T-helper 17 cell (primary cell): ENCODE results near the gene IGDCC3. TPM values are rescaled to one million over a fixed set of nuclear protein-coding genes. Genes with fewer than 3 reads are reported as not detected.

Experiments
- ATAC-seq: fragments of 150-1000 bp; cut with Tn5 transposase; 2 replicates; pipeline ENCODE4 v1.10.0; 2021; ENCODE audit warnings: mild to moderate bottlenecking, moderate library complexity
- DNase-seq, 3 donors: peaks; one replicate each; pipeline versions ENCODE4 v3.0.0 to v3.0.0-alpha.2; 2020 to 2021
- H3K9me3 ChIP-seq: one replicate; pipeline ENCODE4 v1.7.0; 2013; ENCODE audit warnings: low read length, mild to moderate bottlenecking; ENCODE audit not compliant: control insufficient read depth, poor library complexity, severe bottlenecking
- H3K27ac Mint-ChIP-seq: one replicate; pipeline ENCODE4 v1.8.0; 2022; ENCODE audit warnings: mild to moderate bottlenecking, moderate library complexity, mixed read lengths
- H3K27me3 Mint-ChIP-seq: one replicate; pipeline ENCODE4 v1.8.0; 2022; ENCODE audit warnings: mixed read lengths
- H3K36me3 Mint-ChIP-seq: one replicate; pipeline ENCODE4 v1.8.0; 2022; ENCODE audit warnings: low read depth, mixed read lengths
- H3K4me1 Mint-ChIP-seq: one replicate; pipeline ENCODE4 v1.8.0; 2022; ENCODE audit warnings: mild to moderate bottlenecking, mixed read lengths
- H3K4me3 Mint-ChIP-seq: one replicate; pipeline ENCODE4 v1.8.0; 2022; ENCODE audit warnings: mild to moderate bottlenecking, moderate library complexity, mixed read lengths
- total RNA-seq, 4 donors: library from RNA in 2 of 4; stranded (reverse) in 2 of 4; gene quantifications; one replicate each; pipeline ENCODE4 v1.2.3 and lab custom pipeline; 2022 to 2026

IGDCC3 gene
- total RNA-seq, 2 donors from 2014 or later: not detected

DNA sequence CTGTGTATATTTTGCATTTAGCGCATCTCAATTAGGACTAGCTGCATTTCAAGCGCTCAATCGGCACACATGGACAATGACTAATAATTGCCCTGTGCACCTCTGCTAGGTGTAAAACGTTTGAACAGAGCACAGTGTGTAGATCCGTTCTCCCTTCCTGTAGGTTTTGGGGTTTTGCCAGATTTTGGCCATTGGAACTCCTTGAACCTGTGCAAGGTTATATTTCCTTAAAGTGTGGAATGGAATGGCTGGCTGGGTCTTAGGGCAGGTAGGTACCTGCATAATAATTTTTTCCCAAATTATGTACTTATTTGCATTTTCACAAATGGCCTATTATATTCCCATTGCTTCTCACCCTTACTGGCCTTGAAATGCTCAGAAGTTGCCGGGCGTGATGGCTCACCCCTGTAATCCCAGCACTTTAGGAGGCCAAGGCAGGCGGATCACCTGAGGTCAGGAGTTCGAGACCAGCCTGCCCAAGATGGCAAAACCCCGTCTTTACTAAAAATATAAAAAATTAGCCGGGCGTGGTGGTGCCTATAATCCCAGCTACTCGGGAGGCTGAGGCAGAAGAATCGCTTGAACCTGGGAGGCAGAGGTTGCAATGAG, 72.5 kb downstream of the IGDCC3 start:
- no peaks in the 10 kb centered on the region for H3K27me3 Mint-ChIP-seq
- no peaks in the 10 kb centered on the region for H3K36me3 Mint-ChIP-seq
- no peak for ATAC-seq
- H3K27ac Mint-ChIP-seq: peak overlapping the region; percentile 99
- DNase-seq: no peak
- no peaks in the 10 kb centered on the region for H3K9me3 ChIP-seq
- peak overlapping the region; percentile 95 for H3K4me3 Mint-ChIP-seq
- peaks cover 20% of the 10 kb centered on the region for H3K4me1 Mint-ChIP-seq

DNA sequence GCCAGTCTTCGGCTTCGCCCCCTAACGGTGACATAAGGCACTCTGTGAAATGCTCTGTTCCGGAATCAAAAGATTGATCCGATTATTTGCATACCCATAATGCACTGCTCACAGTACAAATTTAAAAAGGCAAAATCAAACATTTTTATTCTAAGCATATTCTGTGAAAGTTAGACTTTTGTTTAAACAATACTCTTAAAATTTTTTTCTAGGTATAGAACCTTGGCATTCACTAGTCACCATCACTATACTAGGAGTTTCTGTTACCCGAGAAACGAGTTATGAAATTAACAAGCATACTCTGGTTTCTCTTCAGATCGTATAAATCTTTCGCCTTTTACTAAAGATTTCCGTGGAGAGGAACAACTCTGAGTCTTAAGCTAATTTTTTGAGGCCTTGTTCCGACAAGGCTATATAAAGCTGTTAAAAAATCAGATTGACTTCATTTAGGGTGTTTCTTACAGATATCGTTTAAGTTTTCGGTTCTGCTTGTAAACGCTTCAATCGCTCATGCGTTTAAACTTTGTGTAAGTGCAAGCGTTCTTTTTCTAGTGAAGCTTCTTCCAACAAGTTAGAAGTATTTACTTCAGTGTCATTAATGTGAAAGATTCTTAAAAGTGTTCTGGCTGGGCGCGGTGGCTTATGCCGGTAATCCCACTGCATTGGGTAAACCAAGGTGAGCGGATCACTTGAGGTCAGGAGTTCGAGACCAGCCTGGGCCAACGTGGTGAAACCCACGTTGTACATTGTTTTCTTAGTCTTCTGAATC, 73.2 kb downstream of the IGDCC3 start, which contains the start of gene RNU5B-1:
TSS of gene RNU5B-1 (plus strand) at position 297 of the 769 bp plus-strand sequence.
- peaks cover 21% of the 10 kb centered on the region for H3K4me1 Mint-ChIP-seq
- H3K27ac Mint-ChIP-seq: peak within 1 kb of the TSS; percentile 99
- peak; percentile 83 for ATAC-seq

DNA sequence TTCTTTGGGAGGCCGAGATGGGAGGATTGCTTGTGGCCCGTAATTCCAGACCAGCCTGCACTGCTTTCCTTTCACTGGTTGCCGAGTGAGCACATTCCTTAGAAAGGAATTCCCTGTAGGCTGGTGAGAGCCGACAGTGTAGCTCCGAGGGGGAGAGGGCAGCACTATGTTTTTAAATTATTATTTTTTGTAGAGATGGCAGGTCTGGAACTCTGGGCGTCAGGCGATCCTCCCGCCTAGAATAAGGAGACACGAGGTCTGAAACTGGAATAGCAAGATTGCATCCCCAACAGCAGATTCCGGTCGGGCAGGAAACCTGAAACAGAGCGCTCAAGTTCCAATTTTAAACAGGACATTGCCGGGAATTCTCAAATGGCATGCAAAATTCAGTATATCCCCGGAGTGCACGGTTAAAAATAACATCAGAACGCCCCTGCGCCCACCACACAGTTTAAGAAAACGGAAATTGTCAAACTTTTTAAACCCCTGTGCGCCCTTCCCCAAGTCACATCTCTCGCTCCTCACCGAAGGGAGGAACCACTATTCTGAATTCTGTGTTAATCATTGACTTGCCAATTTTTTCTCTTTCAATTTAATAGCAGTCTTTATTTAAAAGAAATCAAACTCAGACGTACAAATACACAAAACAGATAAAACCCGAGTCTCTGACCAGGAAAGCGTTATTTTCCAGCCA, 74.0 kb downstream of the IGDCC3 start:
- H3K36me3 Mint-ChIP-seq: no peaks in the 10 kb centered on the region
- DNase-seq (no peak), ATAC-seq (peak; percentile 3)
- peak overlapping the region; percentile 99 for H3K27ac Mint-ChIP-seq
- H3K4me1 Mint-ChIP-seq: peaks cover 21% of the 10 kb centered on the region
- no peaks in the 10 kb centered on the region for H3K9me3 ChIP-seq
- peak overlapping the region; percentile 95 for H3K4me3 Mint-ChIP-seq
- H3K27me3 Mint-ChIP-seq: no peaks in the 10 kb centered on the region

More for the DNA sequence above, 73.2 kb downstream of the IGDCC3 start, which contains the start of gene RNU5B-1:
- peak; percentile 44 to 58 (median 56) for DNase-seq
- H3K9me3 ChIP-seq: no peaks in the 10 kb centered on the region
- no peaks in the 10 kb centered on the region for H3K27me3 Mint-ChIP-seq
- H3K36me3 Mint-ChIP-seq: no peaks in the 10 kb centered on the region
- peak within 1 kb of the TSS; percentile 95 for H3K4me3 Mint-ChIP-seq

DNA sequence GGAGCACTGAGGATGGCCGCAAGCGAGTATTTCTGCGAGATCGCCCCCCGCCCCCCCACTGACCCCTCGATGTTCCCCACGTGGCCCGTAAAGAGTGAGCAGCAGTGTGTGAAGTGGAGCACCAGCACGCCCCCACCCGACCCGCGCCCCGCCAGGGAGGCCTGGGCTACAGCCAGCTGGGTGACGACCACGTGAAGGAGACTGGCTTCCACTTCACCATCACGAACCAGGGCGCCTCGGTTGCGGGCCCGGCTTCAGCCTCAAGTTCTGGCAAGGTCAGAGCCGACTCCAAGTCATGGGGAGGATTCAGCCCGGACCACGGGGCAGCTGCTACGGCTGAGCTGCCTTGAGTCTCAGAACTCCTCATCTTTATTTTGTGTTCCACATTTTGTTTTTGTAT, 75.7 kb downstream of the IGDCC3 start:
- Mint-ChIP-seq H3K4me3 (no peak overlapping the region), H3K36me3 (no peaks in the 10 kb centered on the region), H3K27ac (no peak overlapping the region), H3K27me3 (no peaks in the 10 kb centered on the region), H3K4me1 (peaks cover 29% of the 10 kb centered on the region)
- ATAC-seq: no peak
- no peaks in the 10 kb centered on the region for H3K9me3 ChIP-seq
- no peak for DNase-seq

DNA sequence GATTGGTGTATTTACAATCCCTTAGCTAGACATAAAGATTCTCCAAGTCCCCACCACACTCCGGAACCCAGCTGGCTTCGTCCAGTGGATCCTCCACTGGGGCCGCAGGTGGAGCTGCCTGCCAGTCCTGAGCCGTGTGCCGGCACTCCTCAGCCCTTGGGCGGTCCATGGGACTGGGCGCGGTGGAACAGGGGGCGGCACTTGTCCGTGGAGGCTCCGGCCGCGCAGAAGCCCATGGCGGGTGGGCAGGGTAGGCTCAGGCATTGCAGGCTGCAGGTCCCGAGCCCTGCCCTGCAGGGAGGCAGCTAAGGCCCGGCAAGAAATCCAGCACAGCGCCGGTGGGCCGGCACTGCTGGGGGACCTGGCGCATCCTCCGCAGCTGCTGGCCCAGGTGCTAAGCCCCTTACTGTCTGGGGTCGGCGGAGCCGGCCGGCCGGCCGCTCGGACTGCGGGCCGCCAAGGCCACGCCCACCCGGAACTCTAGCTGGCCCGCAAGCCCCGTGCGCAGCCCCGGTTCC, 76.8 kb downstream of the IGDCC3 start:
- ATAC-seq (no peak), DNase-seq (no peak)
- no peak overlapping the region for H3K4me3 Mint-ChIP-seq
- peak overlapping the region; percentile 96 for H3K27ac Mint-ChIP-seq
- no peaks in the 10 kb centered on the region for H3K9me3 ChIP-seq
- peaks cover 31% of the 10 kb centered on the region for H3K4me1 Mint-ChIP-seq
- H3K27me3 Mint-ChIP-seq: no peaks in the 10 kb centered on the region
- H3K36me3 Mint-ChIP-seq: no peaks in the 10 kb centered on the region

DNA sequence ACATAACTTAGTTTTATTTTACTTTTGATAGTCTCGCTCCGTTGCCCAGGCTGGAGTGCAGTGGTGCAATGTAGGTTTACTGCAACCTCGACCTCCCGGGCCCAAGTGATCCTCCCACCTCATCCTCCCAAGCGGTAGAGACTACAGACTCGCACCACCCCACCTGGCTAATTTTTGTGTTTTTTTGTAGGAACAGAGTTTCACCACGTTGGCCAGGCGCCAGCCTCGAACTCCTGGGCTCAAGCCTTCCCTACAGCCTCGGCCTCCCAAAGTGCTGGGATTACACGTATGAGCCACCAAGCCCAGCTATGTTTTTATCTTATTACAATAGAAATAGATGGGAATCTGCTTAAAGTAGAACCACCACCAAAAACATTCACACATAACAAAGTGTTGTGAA, 79.1 kb downstream of the IGDCC3 start:
- ATAC-seq: no peak
- Mint-ChIP-seq H3K27ac (peak overlapping the region; percentile 96), H3K27me3 (no peaks in the 10 kb centered on the region), H3K36me3 (no peaks in the 10 kb centered on the region), H3K4me1 (peaks cover 22% of the 10 kb centered on the region), H3K4me3 (peak overlapping the region; percentile 73)
- H3K9me3 ChIP-seq: no peaks in the 10 kb centered on the region
- no peak for DNase-seq

DNA sequence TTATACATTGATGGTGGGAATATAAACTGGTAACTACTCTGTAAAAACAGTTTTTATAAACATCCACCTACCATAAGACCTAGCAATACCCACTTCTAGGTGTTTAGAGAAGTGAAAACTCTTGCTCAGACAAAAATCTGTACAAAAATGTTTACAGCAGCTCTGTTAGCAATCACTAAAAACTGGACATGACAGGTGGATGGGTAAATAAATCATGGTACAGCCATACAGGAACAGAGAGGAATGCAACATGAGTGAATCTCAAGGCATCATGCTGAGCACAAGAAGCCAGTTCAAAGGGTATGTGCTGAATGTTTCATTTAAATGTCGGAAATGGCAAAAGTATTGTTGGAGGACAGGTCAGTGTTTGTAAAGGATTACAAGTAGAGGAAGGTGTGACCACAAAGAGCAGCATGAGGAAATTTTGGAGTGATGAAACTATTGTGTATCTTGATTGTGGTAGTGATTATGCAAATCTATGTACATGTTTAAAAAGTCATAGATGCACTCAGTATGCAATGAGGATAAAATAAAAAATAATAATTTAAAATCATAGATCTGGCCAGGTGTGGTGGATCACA, 84.8 kb downstream of the IGDCC3 start:
- peak overlapping the region; percentile 8 for H3K27ac Mint-ChIP-seq

DNA sequence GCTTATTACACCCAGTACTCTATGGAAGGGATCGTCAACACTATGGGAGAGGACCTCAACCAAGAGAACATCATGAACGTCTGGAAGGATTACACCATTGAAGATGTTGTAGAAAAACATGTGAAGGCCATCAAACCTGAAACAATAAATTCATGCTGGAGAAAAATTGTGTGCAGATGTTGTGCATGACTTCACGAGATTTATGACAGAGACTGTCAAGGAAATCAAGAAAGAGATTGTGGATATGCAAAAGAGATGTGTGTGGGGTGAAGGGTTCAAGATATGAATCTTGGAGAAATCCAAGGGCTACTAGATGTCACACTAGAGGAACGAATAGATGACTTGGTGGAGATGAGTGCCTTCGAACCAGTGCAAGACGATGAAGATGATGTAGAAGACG, 87.6 kb downstream of the IGDCC3 start:
- no peak for DNase-seq
- ATAC-seq: no peak
- no peaks in the 10 kb centered on the region for H3K27me3 Mint-ChIP-seq
- H3K4me1 Mint-ChIP-seq: peaks cover 23% of the 10 kb centered on the region
- no peaks in the 10 kb centered on the region for H3K36me3 Mint-ChIP-seq
- H3K9me3 ChIP-seq: no peaks in the 10 kb centered on the region
- H3K27ac Mint-ChIP-seq: no peak overlapping the region
- H3K4me3 Mint-ChIP-seq: no peak overlapping the region

More for the DNA sequence above, 84.8 kb downstream of the IGDCC3 start:
- H3K36me3 Mint-ChIP-seq: no peaks in the 10 kb centered on the region
- H3K4me1 Mint-ChIP-seq: peaks cover 23% of the 10 kb centered on the region
- no peak for DNase-seq
- no peak overlapping the region for H3K4me3 Mint-ChIP-seq
- H3K9me3 ChIP-seq: no peaks in the 10 kb centered on the region
- no peak for ATAC-seq
- H3K27me3 Mint-ChIP-seq: no peaks in the 10 kb centered on the region

DNA sequence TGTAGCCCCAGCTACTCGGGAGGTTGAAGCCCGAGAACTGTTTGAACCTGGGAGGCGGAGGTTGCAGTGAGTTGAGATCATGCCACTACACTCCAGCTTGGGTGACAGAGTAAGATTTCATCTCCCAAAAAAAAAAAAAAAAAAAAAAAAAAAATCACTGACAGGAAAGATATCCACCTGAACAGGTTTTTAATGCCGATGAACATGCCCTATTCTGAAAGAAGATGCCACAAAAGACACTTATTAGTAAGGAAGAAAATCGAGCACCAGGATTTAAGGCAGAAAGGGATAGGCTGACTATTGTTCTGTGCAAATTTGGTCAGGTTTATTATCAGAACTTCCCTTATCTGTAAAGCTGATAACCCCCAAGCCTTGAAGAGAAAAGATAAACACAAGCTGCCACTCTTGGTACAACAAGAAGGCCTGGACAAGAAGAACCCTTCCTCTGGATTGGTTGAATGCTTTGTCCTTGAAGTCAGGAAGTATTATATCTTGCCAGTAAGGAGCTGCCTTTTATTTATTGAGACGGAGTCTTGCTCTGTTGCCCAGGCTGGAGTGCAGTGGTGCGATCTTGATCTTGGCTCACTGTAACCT, 88.4 kb downstream of the IGDCC3 start:
- ATAC-seq (no peak), DNase-seq (no peak)
- Mint-ChIP-seq H3K4me1 (peaks cover 24% of the 10 kb centered on the region), H3K36me3 (no peaks in the 10 kb centered on the region), H3K27ac (no peak overlapping the region), H3K4me3 (no peak overlapping the region), H3K27me3 (no peaks in the 10 kb centered on the region)
- H3K9me3 ChIP-seq: no peaks in the 10 kb centered on the region

DNA sequence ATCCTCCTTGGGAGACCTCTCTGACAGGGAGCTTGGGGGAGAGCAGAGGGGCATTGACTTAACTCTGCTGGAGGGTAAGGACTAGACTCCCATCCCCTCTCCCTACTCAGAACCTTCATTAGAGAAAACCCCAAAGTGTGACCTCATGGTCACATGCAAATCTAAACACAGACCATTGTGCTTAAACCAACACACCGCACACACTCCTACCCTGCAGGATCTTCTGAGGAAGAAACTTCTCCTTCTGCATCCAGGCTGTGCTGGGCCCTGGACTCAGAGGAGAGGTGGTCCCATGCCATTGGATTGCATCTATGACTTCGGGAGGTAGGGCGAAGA, 90.3 kb downstream of the IGDCC3 start:
- peaks cover 25% of the 10 kb centered on the region for H3K4me1 Mint-ChIP-seq
- DNase-seq (no peak), ATAC-seq (no peak)
- peaks cover 4% of the 10 kb centered on the region for H3K36me3 Mint-ChIP-seq
- H3K4me3 Mint-ChIP-seq: peak overlapping the region; percentile 87
- H3K27me3 Mint-ChIP-seq: no peaks in the 10 kb centered on the region
- H3K9me3 ChIP-seq: no peaks in the 10 kb centered on the region
- H3K27ac Mint-ChIP-seq: peak overlapping the region; percentile 91

DNA sequence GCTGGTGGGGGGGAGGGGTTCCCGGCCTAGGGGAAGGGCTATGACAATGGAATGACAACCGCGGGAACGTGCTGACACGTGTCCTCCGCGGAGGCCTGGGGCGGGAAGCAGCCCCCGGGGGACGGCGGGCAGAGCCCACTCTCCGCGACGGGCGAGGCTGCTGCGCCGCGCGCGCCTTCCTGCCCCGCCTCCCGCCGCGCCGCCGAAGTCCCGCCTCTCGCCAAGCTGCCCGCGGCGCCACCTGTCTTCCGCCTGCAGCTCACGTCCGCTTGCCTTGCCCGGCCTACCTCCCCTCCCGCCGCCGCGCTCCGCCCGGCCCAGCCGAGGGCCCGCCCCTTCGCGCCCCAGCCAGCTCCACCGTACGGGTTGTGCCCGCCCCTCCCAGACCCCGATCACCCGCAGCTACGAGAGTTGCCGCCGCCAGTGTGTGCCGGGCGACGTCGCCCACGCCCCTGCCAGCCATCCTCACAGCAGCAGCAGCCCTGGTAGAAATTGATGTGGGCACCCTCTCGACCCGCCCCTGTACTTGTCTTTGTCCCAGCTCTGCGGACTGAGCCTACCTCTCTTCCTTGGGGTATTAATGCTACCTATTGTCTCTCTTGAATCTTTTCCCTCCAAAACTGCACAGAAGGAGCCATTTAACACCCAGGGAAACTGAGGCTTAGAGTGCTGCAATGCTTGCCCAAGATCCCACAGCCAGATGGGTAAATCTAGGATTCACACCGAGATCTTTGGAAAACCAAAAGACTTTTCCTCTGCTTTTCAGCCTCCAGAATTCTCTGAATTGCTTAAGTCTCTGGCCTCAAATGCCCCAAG, 90.9 kb downstream of the IGDCC3 start, which contains the start of gene PARP16:
TSS of gene PARP16 (minus strand) at position 180 of the 816 bp plus-strand sequence. CDS start 457 bp downstream, outside the sequence.
- Mint-ChIP-seq H3K4me3 (peak within 1 kb of the TSS; percentile 87), H3K4me1 (peaks cover 28% of the 10 kb centered on the region), H3K27me3 (no peaks in the 10 kb centered on the region), H3K27ac (peak within 1 kb of the TSS; percentile 91), H3K36me3 (peaks cover 4% of the 10 kb centered on the region)
- DNase-seq: peak; percentile 86 to 94 (median 94)
- peak; percentile 97 for ATAC-seq
- no peaks in the 10 kb centered on the region for H3K9me3 ChIP-seq
